Astrocyte (in vitro differentiated cells and primary cell): ENCODE results near the gene REG4. TPM values are rescaled to one million over a fixed set of nuclear protein-coding genes. Genes with fewer than 3 reads are reported as not detected.
A peak's percentile ranks its signal among the peaks of the same experiment; 100 is the strongest.

Experiments used
- DNase-seq: peaks from one replicate; pipeline ENCODE4 v3.0.0-alpha.2; 2010; ENCODE audit warnings: low read depth
- FAIRE-seq: peaks from 2 replicates; lab custom pipeline; 2011; peaks lifted over from hg19 to GRCh38; lab: Jason Lieb, UNC
- H2AFZ ChIP-seq: 2 replicates; pipeline ENCODE4 v1.6.0; 2012; ENCODE audit warnings: low read depth, low read length, inconsistent platforms
- H3K27ac ChIP-seq: 2 replicates; pipeline ENCODE4 v1.5.1; 2011; ENCODE audit warnings: low read depth, low read length, inconsistent platforms
- H3K27me3 ChIP-seq: 2 replicates; pipeline ENCODE4 v1.6.0; 2011; ENCODE audit warnings: low read length, inconsistent platforms; ENCODE audit not compliant: insufficient read depth
- H3K36me3 ChIP-seq: 2 replicates; pipeline ENCODE4 v1.5.1; 2011; ENCODE audit warnings: low read length, inconsistent platforms; ENCODE audit not compliant: insufficient read depth
- H3K4me1 ChIP-seq: 2 replicates; pipeline ENCODE4 v1.5.1; 2011; ENCODE audit warnings: low read length, inconsistent platforms; ENCODE audit not compliant: insufficient read depth
- H3K4me2 ChIP-seq: 2 replicates; pipeline ENCODE4 v1.6.0; 2012; ENCODE audit warnings: low read length, inconsistent platforms
- H3K4me3 ChIP-seq: 2 replicates; pipeline ENCODE4 v1.5.1; 2011; ENCODE audit warnings: low read depth, mild to moderate bottlenecking, low read length, inconsistent platforms; ENCODE audit not compliant: insufficient read depth
- H3K79me2 ChIP-seq: 2 replicates; pipeline ENCODE4 v1.6.0; 2012; ENCODE audit warnings: mild to moderate bottlenecking, low read length, inconsistent platforms; ENCODE audit not compliant: insufficient read depth
- H3K9ac ChIP-seq: 2 replicates; pipeline ENCODE4 v1.6.0; 2012; ENCODE audit warnings: mild to moderate bottlenecking, low read length, inconsistent platforms
- H3K9me3 ChIP-seq: 2 replicates; pipeline ENCODE4 v1.5.1; 2012; ENCODE audit warnings: low read depth, mild to moderate bottlenecking, low read length, inconsistent platforms; ENCODE audit not compliant: insufficient read depth
- H4K20me1 ChIP-seq: 2 replicates; pipeline ENCODE4 v1.6.0; 2012; ENCODE audit warnings: low read length, inconsistent platforms; ENCODE audit not compliant: insufficient read depth
- H3K27ac Mint-ChIP-seq: one replicate; pipeline ENCODE4 v1.8.0; 2021; ENCODE audit warnings: mild to moderate bottlenecking, mixed read lengths; ENCODE audit not compliant: unreplicated experiment
- H3K27me3 Mint-ChIP-seq: one replicate; pipeline ENCODE4 v1.8.0; 2021; ENCODE audit warnings: low read depth, mixed read lengths; ENCODE audit not compliant: unreplicated experiment
- H3K36me3 Mint-ChIP-seq: one replicate; pipeline ENCODE4 v1.8.0; 2021; ENCODE audit warnings: low read depth, mixed read lengths; ENCODE audit not compliant: unreplicated experiment
- H3K4me1 Mint-ChIP-seq: one replicate; pipeline ENCODE4 v1.8.0; 2021; ENCODE audit warnings: low read depth, mixed read lengths; ENCODE audit not compliant: unreplicated experiment
- H3K4me3 Mint-ChIP-seq: one replicate; pipeline ENCODE4 v1.8.0; 2021; ENCODE audit warnings: mild to moderate bottlenecking, moderate library complexity, mixed read lengths; ENCODE audit not compliant: unreplicated experiment
- H3K9me3 Mint-ChIP-seq: one replicate; pipeline ENCODE4 v1.8.0; 2021; ENCODE audit warnings: mild to moderate bottlenecking, mixed read lengths; ENCODE audit not compliant: unreplicated experiment
- CTCF ChIP-seq: IDR thresholded peaks from 2 replicates; pipeline ENCODE4 v1.5.1; 2011; ENCODE audit warnings: low read depth, mild to moderate bottlenecking, inconsistent platforms, low read length, moderate library complexity; ENCODE audit not compliant: insufficient read depth
- EZH2 ChIP-seq: IDR thresholded peaks from 2 replicates; pipeline ENCODE4 v1.6.1; 2012; ENCODE audit warnings: mild to moderate bottlenecking, low read length, inconsistent platforms; ENCODE audit not compliant: insufficient read depth
- total RNA-seq: library from RNA; stranded (reverse); gene quantifications from 2 replicates; pipeline ENCODE4 v1.2.1, GENCODE V29; 2021

REG4 gene
- total RNA-seq, 1 donor from 2014 or later: not detected

DNA sequence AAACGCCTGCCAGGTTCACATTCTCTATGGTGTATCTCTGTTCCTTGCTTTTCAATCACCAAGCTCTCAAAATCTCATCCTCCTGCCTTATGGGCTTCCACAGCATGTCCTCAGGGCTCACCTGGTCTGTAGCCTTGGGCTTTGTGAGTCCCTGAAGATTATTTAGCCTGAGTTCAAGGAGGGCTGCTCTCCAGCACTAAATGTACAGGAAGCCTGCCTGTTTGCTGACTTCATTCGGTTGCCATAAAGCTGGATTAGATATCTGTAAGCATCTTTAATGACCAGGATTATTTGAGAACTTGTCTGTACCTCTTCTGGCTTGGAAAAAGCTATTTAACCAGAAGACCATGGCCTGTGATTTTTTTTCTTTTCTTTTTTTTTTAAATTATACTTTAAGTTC is 6.9 kb upstream of the REG4 start:
- no peak overlapping the region for H3K27ac Mint-ChIP-seq
- DNase-seq: no peak
- H3K4me3 ChIP-seq: no peak overlapping the region
- no peak for TF ChIP-seq CTCF
- TF ChIP-seq EZH2: no peak
- H3K27me3 Mint-ChIP-seq: no peaks in the 10 kb centered on the region
- H3K9me3 Mint-ChIP-seq: no peaks in the 10 kb centered on the region
- no peak overlapping the region for H3K27ac ChIP-seq
- H3K36me3 ChIP-seq: no peaks in the 10 kb centered on the region
- H3K4me1 Mint-ChIP-seq: peaks cover 12% of the 10 kb centered on the region
- H3K4me2 ChIP-seq: no peak overlapping the region
- no peak overlapping the region for H2AFZ ChIP-seq
- H3K79me2 ChIP-seq: no peaks in the 10 kb centered on the region
- H3K4me3 Mint-ChIP-seq: no peak overlapping the region
- H4K20me1 ChIP-seq: no peaks in the 10 kb centered on the region
- no peaks in the 10 kb centered on the region for H3K36me3 Mint-ChIP-seq
- H3K4me1 ChIP-seq: peaks cover 13% of the 10 kb centered on the region
- H3K27me3 ChIP-seq: peaks cover 2% of the 10 kb centered on the region
- FAIRE-seq: no peak
- H3K9ac ChIP-seq: no peak overlapping the region
- H3K9me3 ChIP-seq: no peaks in the 10 kb centered on the region

DNA sequence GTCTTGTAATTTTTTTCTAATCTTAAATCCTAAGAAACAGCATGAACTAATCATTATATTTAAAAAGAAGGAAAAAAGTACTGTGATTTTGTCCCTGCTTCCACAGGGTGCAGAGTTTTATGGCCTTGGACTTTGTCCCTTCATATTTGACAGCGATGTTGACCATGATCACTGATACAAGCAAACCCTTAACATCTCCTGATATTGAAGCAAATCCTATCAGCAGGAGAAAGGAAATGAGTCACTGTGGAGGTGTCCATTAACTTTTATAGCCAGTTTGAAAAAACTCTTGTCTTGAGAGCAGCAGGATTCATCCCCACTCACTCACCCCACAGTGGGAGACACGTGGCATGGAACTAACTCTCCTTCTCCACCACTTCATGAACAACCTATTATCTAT is 5.1 kb upstream of the REG4 start:
- Histone ChIP-seq H3K27me3 (no peaks in the 10 kb centered on the region), H3K9ac (no peak overlapping the region), H3K4me2 (peak overlapping the region; percentile 3), H2AFZ (peak overlapping the region; percentile 8), H3K27ac (no peak overlapping the region), H3K79me2 (no peaks in the 10 kb centered on the region), H4K20me1 (no peaks in the 10 kb centered on the region), H3K36me3 (no peaks in the 10 kb centered on the region), H3K4me1 (peaks cover 13% of the 10 kb centered on the region), H3K4me3 (no peak overlapping the region), H3K9me3 (no peaks in the 10 kb centered on the region)
- Mint-ChIP-seq H3K27ac (no peak overlapping the region), H3K36me3 (no peaks in the 10 kb centered on the region), H3K9me3 (peaks cover 2% of the 10 kb centered on the region), H3K27me3 (no peaks in the 10 kb centered on the region), H3K4me3 (no peak overlapping the region), H3K4me1 (peaks cover 12% of the 10 kb centered on the region)
- FAIRE-seq: no peak
- peak; percentile 33 for DNase-seq
- TF ChIP-seq CTCF (no peak), EZH2 (no peak)

- Mint-ChIP-seq H3K27me3 (no peaks in the 10 kb centered on the region), H3K4me3 (no peak overlapping the region), H3K36me3 (no peaks in the 10 kb centered on the region), H3K27ac (no peak overlapping the region), H3K4me1 (peaks cover 12% of the 10 kb centered on the region), H3K9me3 (peaks cover 2% of the 10 kb centered on the region)
- no peaks in the 10 kb centered on the region for H3K9me3 ChIP-seq
- no peak overlapping the region for H3K4me3 ChIP-seq
- H3K27ac ChIP-seq: no peak overlapping the region
- H3K36me3 ChIP-seq: no peaks in the 10 kb centered on the region
- peak; percentile 29 for FAIRE-seq
- no peak overlapping the region for H2AFZ ChIP-seq
- H3K79me2 ChIP-seq: no peaks in the 10 kb centered on the region
- TF ChIP-seq CTCF: no peak
- TF ChIP-seq EZH2: no peak
- H4K20me1 ChIP-seq: no peaks in the 10 kb centered on the region
- DNase-seq: no peak
- H3K9ac ChIP-seq: no peak overlapping the region
- H3K4me2 ChIP-seq: peak overlapping the region; percentile 32
- peaks cover 13% of the 10 kb centered on the region for H3K4me1 ChIP-seq
- H3K27me3 ChIP-seq: no peaks in the 10 kb centered on the region
Observed at GRCh38 chr1:119815928-119816327, 4.7 kb upstream of the REG4 start.
